SU-DHL-6 (cell line): ENCODE results near the gene PRKN.

Source experiments
- H2AFZ ChIP-seq: fragments of 200-600 bp; sonication (generic); 2 replicates; pipeline ENCODE4 v1.6.1; 2014; ENCODE audit warnings: low read depth, mild to moderate bottlenecking, moderate library complexity, mixed read lengths, antibody characterized with exemption, low read length; ENCODE audit not compliant: severe bottlenecking
- H3F3A ChIP-seq: fragments of 200-600 bp; shearing (Covaris generic); 2 replicates; pipeline ENCODE4 v1.6.0; 2016; ENCODE audit warnings: antibody characterized with exemption, mild to moderate bottlenecking; ENCODE audit not compliant: insufficient read depth
- H3K27ac ChIP-seq: fragments of 200-600 bp; sonication (generic); 2 replicates; pipeline ENCODE4 v1.5.1; 2016; ENCODE audit warnings: low read depth, mild to moderate bottlenecking, low read length, moderate library complexity, mixed read lengths
- H3K27me3 ChIP-seq: fragments of 200-600 bp; sonication (generic), shearing (Covaris generic); 2 replicates; pipeline ENCODE4 v1.6.0; 2014; ENCODE audit warnings: mild to moderate bottlenecking, low read length
- H3K36me3 ChIP-seq: fragments of 200-600 bp; sonication (generic); 2 replicates; pipeline ENCODE4 v1.6.1; 2014; ENCODE audit warnings: mild to moderate bottlenecking, low read length, mixed read lengths
- H3K4me2 ChIP-seq: fragments of 300-600, 200-600 bp; shearing (Covaris generic), sonication (generic); 2 replicates; pipeline ENCODE4 v1.6.0; 2014; ENCODE audit warnings: low read length, low read depth, mild to moderate bottlenecking; ENCODE audit not compliant: poor library complexity, severe bottlenecking
- H3K4me3 ChIP-seq: fragments of 200-600 bp; sonication (generic); 2 replicates; pipeline ENCODE4 v1.5.1; 2014; ENCODE audit warnings: antibody characterized with exemption, low read length, mild to moderate bottlenecking, mixed read lengths; ENCODE audit not compliant: insufficient read depth, poor library complexity, severe bottlenecking
- H3K79me2 ChIP-seq: fragments of 200-600 bp; sonication (generic); 2 replicates; pipeline ENCODE4 v1.6.1; 2014; ENCODE audit warnings: mild to moderate bottlenecking, low read length, moderate library complexity; ENCODE audit not compliant: insufficient read depth
- H3K9ac ChIP-seq: fragments of 200-600 bp; sonication (generic); 2 replicates; pipeline ENCODE4 v1.7.0; 2014; ENCODE audit warnings: mild to moderate bottlenecking, low read length
- H3K9me2 ChIP-seq: fragments of 200-600 bp; sonication (generic); replicated peaks from 2 replicates; pipeline ENCODE4 v1.6.1; 2014; ENCODE audit warnings: low read length; ENCODE audit not compliant: insufficient read depth
- H3K9me3 ChIP-seq: fragments of 200-600 bp; sonication (generic); 2 replicates; pipeline ENCODE4 v1.6.1; 2014; ENCODE audit warnings: low read length, mixed read lengths; ENCODE audit not compliant: insufficient read depth
- H4K20me1 ChIP-seq: fragments of 200-600 bp; sonication (generic); 2 replicates; pipeline ENCODE4 v1.6.1; 2014; ENCODE audit warnings: low read depth, mild to moderate bottlenecking, antibody characterized with exemption, low read length, moderate library complexity, mixed read lengths
- CTCF ChIP-seq: fragments of 200-600 bp; sonication (generic); IDR thresholded peaks from one replicate; pipeline ENCODE4 v1.5.1; 2017; ENCODE audit warnings: antibody characterized with exemption, mild to moderate bottlenecking, low read length, moderate library complexity; ENCODE audit not compliant: insufficient read depth, poor library complexity, severe bottlenecking
- EZH2phosphoT487 ChIP-seq: fragments of 200-600 bp; sonication (generic), shearing (Covaris generic); conservative IDR thresholded peaks from 2 replicates; pipeline ENCODE4 v1.6.1; 2018; ENCODE audit warnings: mild to moderate bottlenecking, antibody characterized with exemption, low read length, moderate library complexity, mixed read lengths

PRKN gene

GRCh38 chr6:162239330-162239729, 488.2 kb downstream of the PRKN start:
- H3K4me3 ChIP-seq: no peak overlapping the region
- no peak overlapping the region for H2AFZ ChIP-seq
- no peaks in the 10 kb centered on the region for H3K27me3 ChIP-seq
- no peaks in the 10 kb centered on the region for H3K79me2 ChIP-seq
- H3K9me3 ChIP-seq: no peaks in the 10 kb centered on the region
- TF ChIP-seq CTCF (no peak), EZH2phosphoT487 (no peak)
- H3K9me2 ChIP-seq: 0 out of 2 replicates have a peak, but pooled peaks cover 3% of the 10 kb centered on the region
- H3K27ac ChIP-seq: no peak overlapping the region
- no peak overlapping the region for H3K4me2 ChIP-seq
- H3K9ac ChIP-seq: no peak overlapping the region
- H3K36me3 ChIP-seq: no peaks in the 10 kb centered on the region
- no peaks in the 10 kb centered on the region for H4K20me1 ChIP-seq
- H3F3A ChIP-seq: no peaks in the 10 kb centered on the region

GRCh38 chr6:162238675-162239074, 488.9 kb downstream of the PRKN start:
- 0 out of 2 replicates have a peak, but pooled peaks cover under 1% of the 10 kb centered on the region for H3K9me2 ChIP-seq
- H3K9me3 ChIP-seq: no peaks in the 10 kb centered on the region
- H3K27me3 ChIP-seq: no peaks in the 10 kb centered on the region
- H3K36me3 ChIP-seq: no peaks in the 10 kb centered on the region
- no peak overlapping the region for H3K9ac ChIP-seq
- no peak overlapping the region for H2AFZ ChIP-seq
- H3K27ac ChIP-seq: no peak overlapping the region
- no peak overlapping the region for H3K4me2 ChIP-seq
- H3K4me3 ChIP-seq: no peak overlapping the region
- no peaks in the 10 kb centered on the region for H3K79me2 ChIP-seq
- no peaks in the 10 kb centered on the region for H4K20me1 ChIP-seq
- H3F3A ChIP-seq: no peaks in the 10 kb centered on the region
- TF ChIP-seq CTCF (no peak), EZH2phosphoT487 (no peak)

GRCh38 chr6:162237331-162237730, 490.2 kb downstream of the PRKN start:
- H3K79me2 ChIP-seq: no peaks in the 10 kb centered on the region
- H4K20me1 ChIP-seq: no peaks in the 10 kb centered on the region
- no peaks in the 10 kb centered on the region for H3K36me3 ChIP-seq
- no peak overlapping the region for H3K27ac ChIP-seq
- no peak overlapping the region for H3K4me3 ChIP-seq
- H2AFZ ChIP-seq: no peak overlapping the region
- no peaks in the 10 kb centered on the region for H3K9me2 ChIP-seq
- no peak overlapping the region for H3K4me2 ChIP-seq
- no peak for TF ChIP-seq EZH2phosphoT487
- no peak for TF ChIP-seq CTCF
- H3K27me3 ChIP-seq: no peaks in the 10 kb centered on the region
- no peaks in the 10 kb centered on the region for H3K9me3 ChIP-seq
- H3K9ac ChIP-seq: no peak overlapping the region
- H3F3A ChIP-seq: no peaks in the 10 kb centered on the region
